T47D (cell line): ENCODE measurements around the gene MPEG1.

Experiments used
- DNase-seq, 2 experiments: peaks; one replicate each; pipeline versions ENCODE4 v3.0.0 to v3.0.0-alpha.2; 2011 to 2012; ENCODE audit warnings: low read depth in 1 of 2, low spot score in 1 of 2
- JUND ChIP-seq: IDR thresholded peaks from 2 replicates; pipeline ENCODE4 v1.6.1; 2012; ENCODE audit warnings: low read depth
- in situ Hi-C: cut with HindIII; loops from 2 replicates; pipeline ENCODE4 v1.10.0; 2016; ENCODE audit warnings: low sequenced_read_pairs, low pct_unique_long_range_greater_than_20kb

MPEG1 gene

DNA sequence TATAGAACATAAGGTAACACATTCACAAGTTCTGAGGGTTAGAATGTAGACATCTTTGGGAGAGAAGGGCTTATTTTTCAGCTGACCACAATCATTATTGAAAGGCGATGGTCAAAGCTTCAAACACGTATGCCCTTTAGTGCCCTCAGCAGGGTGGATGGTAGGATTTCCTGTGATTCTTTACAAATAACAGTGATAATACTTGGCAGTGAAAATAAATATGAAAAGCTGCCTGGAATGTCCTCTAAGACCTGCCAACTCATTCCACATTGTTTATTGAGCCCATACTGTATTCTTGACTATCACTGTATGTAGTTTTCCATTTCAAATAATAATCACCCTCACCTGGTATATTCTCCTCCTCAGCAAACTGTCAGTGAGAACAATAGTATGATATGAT, 13.7 kb upstream of the MPEG1 start:
- in situ Hi-C loops, result no loop called here
- DNase-seq, result no peak
- TF ChIP-seq JUND, result no peak

GRCh38 chr11:59225017-59225416, 12.3 kb upstream of the MPEG1 start:
- DNase-seq, result no peak
- in situ Hi-C loops, result no loop called here
- no peak for TF ChIP-seq JUND

- no peak for TF ChIP-seq JUND
- DNase-seq, result no peak
- in situ Hi-C loops, result no loop called here
These were observed 11.7 kb upstream of the MPEG1 start for GRCh38 chr11:59224351-59224928.

- no peak for DNase-seq
- no peak for TF ChIP-seq JUND
- in situ Hi-C loops, result no loop called here
These were observed 10.9 kb upstream of the MPEG1 start for GRCh38 chr11:59223611-59224010.

DNA sequence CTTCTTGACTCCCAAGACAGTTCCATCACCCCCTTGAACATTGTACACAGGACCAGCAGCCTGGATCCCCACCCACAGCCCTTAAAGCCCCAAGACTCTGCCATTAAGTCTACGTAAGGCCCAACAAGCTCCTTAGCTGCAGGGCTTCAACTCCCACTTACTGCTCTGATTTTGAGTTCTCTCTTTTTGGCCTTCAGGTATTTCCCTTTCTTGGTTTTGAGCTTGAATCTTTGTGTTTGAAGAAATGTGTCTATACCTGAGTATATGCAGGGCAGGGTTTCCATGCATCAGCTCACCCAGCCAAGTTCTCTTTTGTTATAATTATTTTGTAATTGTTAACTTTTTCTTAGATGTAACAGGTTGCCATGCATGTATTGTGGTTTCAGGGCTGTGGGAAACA, 10.4 kb upstream of the MPEG1 start:
- in situ Hi-C loops, result no loop called here
- no peak for DNase-seq
- no peak for TF ChIP-seq JUND

DNA sequence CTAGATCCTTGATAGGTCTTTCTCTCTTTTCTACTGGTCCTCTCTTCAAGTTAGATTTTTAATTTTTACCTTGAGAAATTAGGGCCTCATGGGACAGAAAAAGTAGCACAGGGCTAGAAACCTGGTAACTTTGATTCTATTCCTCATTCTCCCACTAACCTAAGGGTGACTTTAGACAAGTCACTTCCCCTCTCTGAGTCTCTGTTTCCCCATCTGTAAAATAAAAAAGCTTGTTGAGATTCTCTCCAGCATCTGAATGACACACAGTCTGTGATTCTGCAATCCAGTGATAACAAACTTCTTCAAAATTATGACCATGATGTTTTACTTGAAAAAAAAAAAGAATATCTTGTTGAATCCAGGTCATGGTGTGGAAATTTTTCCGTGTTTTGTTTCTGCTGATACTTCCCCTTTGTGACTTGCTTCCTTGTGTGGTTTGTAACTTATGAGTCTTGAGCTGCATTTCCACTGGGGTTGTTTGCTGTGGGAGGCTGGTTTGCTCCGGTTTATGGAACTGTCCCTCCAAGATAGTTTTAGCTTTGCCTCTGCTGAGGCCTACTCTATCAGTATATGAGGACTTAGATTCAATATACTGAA, 9.8 kb upstream of the MPEG1 start:
- no peak for TF ChIP-seq JUND
- in situ Hi-C loops, result no loop called here
- no peak for DNase-seq

DNA sequence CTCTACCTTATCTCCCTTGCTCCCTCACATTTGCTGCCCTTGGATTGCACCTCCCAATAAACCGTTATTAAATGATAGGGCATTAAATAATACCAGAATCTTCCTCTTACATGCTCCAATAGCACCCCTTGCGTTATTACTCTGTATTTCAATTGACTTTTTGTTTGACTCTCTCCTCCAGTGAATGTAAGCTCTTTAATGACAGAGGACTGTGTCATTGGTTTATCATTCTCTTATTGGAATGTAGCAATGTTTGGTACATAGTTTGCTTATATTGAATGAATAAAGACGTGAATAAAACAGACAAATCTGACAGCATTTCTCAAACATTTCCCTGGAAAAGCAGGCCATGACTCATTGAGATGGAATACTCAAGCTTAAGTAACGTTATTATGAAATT, 8.7 kb upstream of the MPEG1 start:
- no peak for TF ChIP-seq JUND
- in situ Hi-C loops, result no loop called here
- no peak for DNase-seq

GRCh38 chr11:59219836-59220235, 7.1 kb upstream of the MPEG1 start:
- no peak for DNase-seq
- in situ Hi-C loops, result no loop called here
- TF ChIP-seq JUND, result no peak

GRCh38 chr11:59218893-59219292, 6.2 kb upstream of the MPEG1 start:
- no peak for DNase-seq
- in situ Hi-C loops, result no loop called here
- no peak for TF ChIP-seq JUND

- DNase-seq, result no peak
- TF ChIP-seq JUND, result no peak
- in situ Hi-C loops, result no loop called here
These were observed 5.6 kb upstream of the MPEG1 start for GRCh38 chr11:59218319-59218718.

DNA sequence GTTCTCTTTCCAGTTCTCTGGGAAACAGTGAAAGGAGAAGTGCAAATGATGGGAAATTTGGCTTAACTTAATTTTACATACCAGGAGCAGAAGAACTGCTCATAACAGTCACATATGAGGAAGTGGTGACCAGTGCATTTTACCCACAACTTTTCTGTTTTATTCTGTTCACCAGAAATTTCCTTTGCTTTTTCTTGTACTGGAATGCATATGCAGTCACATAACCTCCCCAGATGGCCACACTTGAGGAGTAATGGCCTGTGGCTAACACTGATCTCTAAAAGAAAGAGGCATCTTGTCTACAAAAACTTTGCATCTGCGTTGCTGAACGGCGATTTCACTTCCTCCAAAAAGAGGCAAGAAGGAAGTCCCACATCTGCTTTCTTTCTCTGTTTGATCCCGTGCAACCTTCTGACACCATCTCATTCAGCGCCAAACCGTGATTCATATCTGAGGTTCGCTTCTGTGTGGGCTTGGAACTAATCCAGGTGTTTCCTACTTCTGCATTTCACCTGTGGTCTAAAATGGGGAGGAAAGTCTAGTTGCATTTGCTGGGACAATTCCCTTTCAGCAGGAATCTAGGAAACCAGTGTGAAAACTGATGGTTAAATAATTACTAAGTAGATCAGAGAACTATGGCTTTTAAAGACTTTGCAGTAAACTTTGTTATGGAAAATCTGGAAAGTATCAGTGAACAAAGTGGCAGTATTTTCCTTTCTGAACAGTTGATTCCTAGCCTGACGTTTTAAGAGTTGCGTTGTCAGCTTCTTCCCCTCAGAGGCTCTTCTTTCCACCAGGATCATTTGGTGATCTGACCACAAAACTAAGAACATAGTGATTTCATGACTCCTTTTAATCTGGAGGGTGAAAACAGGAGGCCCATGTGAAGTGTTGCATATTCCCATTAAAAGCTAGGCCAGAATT, 4.2 kb upstream of the MPEG1 start:
- in situ Hi-C loops, result no loop called here

DNA sequence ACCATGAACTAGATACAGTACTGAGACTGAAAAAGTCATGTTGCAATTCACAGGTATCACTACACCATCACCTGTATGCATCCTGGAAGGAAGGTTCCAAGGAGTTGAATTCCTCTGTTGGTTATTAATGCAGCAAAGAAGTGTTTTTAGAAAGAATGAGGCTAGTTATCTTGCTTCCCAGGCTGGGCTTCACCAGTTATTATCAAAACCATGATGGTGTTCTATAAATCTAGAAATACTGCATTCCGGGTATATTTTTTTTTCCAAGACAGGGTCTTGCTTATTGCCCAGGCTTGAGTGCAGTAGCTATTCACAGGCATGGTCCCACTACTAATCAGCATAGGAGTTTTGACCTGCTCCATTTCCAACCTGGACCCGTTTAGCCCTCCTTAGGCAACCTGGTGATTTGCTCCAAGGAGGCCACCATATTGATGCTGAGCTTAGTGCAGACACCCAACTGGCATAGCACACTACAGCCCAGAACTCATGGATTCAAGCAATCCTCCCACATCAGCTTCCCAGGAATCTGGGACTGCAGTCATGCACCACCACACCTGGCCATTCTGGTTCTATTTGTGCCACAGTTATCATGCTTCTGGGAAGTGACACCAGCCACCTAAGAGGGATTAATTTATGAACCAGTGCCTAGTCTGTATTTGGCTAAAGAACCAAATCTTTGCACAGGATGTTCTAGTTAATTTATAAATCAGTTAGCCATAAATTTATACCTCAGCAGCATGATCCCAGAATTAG, 1.6 kb upstream of the MPEG1 start:
- in situ Hi-C loops, result no loop called here
- DNase-seq, result no peak
- no peak for TF ChIP-seq JUND

More for the DNA sequence above, 4.2 kb upstream of the MPEG1 start:
- TF ChIP-seq JUND, result no peak
- DNase-seq, result no peak

GRCh38 chr11:59212222-59212621, 505 bp downstream of the MPEG1 start:
- no peak for TF ChIP-seq JUND
- in situ Hi-C loops, result no loop called here
- no peak for DNase-seq
